HUES64 (cell line): ENCODE measurements around the gene TBC1D1.

ENCODE experiments used
- H3K27ac ChIP-seq: 2 replicates; pipeline ENCODE4 v1.7.0; 2013; ENCODE audit warnings: low read depth, low read length, inconsistent platforms
- H3K27me3 ChIP-seq: 2 replicates; pipeline ENCODE4 v1.6.1; 2013; ENCODE audit warnings: mild to moderate bottlenecking, low read length; ENCODE audit not compliant: insufficient read depth
- H3K36me3 ChIP-seq: 2 replicates; pipeline ENCODE4 v1.6.1; 2013; ENCODE audit warnings: mild to moderate bottlenecking, low read length; ENCODE audit not compliant: insufficient read depth
- H3K4me1 ChIP-seq: 2 replicates; pipeline ENCODE4 v1.6.1; 2013; ENCODE audit warnings: mild to moderate bottlenecking, low read length, moderate library complexity; ENCODE audit not compliant: insufficient read depth
- H3K4me3 ChIP-seq: 2 replicates; pipeline ENCODE4 v1.5.1; 2013; ENCODE audit warnings: mild to moderate bottlenecking, low read length, moderate library complexity
- H3K9ac ChIP-seq: 2 replicates; pipeline ENCODE4 v1.6.1; 2013; ENCODE audit warnings: mild to moderate bottlenecking, low read depth, low read length
- H3K9me3 ChIP-seq: 2 replicates; pipeline ENCODE4 v1.6.1; 2013; ENCODE audit warnings: low read depth, low read length; ENCODE audit not compliant: insufficient read depth
- WGBS: fragments of 150-250, 120-280 bp; methylation state at CpG from one replicate; pipeline ENCODE4 v1.1.7; 2013; ENCODE audit warnings: missing lambda C conversion rate; 5-methylcytosine and 5-hydroxymethylcytosine counted together

The TBC1D1 gene

DNA sequence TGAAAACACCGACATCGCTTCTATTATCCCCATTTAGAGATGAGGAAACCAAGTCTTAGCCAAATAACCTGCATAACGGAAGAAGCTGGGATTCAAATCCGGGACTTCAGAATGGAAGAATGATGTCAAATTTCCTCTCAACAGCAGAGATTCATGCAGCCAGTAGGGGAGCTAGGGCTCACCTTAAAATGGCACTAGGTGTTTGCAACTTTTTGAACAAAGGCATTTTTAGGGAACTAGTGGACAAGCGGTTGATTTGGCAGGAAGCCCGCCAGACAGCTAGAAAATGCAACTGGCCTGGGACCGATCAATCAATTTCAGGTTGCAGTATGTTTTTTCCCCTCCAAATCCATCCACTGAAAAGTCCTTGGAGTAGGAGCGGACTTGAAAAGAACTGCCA, 293.5 kb downstream of the TBC1D1 start:
- Histone ChIP-seq H3K27me3 (no peaks in the 10 kb centered on the region), H3K4me3 (no peak overlapping the region), H3K27ac (no peak overlapping the region), H3K4me1 (peaks cover 5% of the 10 kb centered on the region; the same call in 1 of the 2 replicates), H3K9me3 (peaks cover 16% of the 10 kb centered on the region), H3K9ac (no peak overlapping the region), H3K36me3 (no peaks in the 10 kb centered on the region)
- 94% methylated on average over 7 of the region's 8 CpGs for WGBS

DNA sequence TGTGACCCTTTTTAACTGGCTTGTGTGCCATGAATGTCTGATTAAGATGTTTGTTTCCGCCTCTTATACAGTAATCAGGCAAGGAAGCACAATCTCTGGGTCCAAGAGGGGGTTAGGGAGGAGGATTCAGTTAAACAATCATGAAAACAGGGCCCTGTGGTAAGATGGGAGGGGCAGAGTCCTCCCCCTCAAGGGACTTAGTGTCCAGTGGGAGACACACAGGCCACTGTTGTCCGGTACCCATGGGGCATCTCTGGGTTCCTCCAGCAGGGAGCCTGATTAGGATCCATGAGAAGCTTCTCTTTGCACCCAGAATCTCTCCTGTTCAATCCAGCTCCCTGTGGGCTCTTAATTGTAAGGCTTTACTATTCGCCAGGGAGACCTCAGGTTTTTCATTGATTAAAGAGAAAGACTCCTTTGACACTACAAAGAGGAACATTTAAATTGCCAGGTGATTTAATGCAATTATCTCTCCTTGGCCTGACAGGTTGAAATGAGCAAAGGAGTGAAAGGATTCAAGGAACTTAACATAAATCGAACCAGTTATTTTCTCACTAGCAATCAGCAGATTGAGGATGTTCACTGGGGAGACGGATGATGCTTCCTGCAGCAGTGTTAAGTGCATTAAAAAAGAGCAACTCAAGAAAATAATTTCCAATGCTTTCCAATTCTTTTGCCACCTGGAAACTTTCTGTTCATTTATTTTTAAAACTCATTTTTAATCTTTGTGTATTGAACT, 294.7 kb downstream of the TBC1D1 start:
- no peaks in the 10 kb centered on the region for H3K36me3 ChIP-seq
- H3K27ac ChIP-seq = no peak overlapping the region
- no peaks in the 10 kb centered on the region for H3K4me1 ChIP-seq
- peaks cover 15% of the 10 kb centered on the region for H3K9me3 ChIP-seq
- H3K9ac ChIP-seq = no peak overlapping the region
- no peak overlapping the region for H3K4me3 ChIP-seq
- no peaks in the 10 kb centered on the region for H3K27me3 ChIP-seq
- WGBS = 92% methylated on average over 5 of the region's 5 CpGs

DNA sequence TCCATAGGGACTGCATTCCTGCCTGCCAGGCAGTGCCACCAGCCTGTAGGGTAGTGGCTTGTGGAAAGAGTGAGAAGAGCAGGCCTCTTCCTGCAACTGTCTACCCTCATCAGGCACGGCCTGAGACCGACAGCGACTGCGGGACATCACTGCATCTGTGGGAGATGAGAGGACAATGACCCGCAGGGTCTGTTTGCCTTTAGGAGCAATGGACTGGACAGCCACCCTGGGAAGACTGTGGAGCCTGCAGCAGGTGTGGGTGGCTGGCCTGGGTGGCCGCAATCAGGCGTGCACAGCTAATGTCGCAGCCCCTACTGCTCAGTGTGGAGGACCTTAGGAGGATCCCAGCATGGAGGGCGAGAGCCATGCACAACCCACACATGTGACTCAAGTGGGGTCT, 297.3 kb downstream of the TBC1D1 start:
- Histone ChIP-seq H3K4me3 (no peak overlapping the region), H3K4me1 (no peaks in the 10 kb centered on the region), H3K9ac (no peak overlapping the region), H3K9me3 (no peaks in the 10 kb centered on the region), H3K36me3 (no peaks in the 10 kb centered on the region), H3K27ac (no peak overlapping the region), H3K27me3 (no peaks in the 10 kb centered on the region)
- 95% methylated on average over 9 of the region's 9 CpGs for WGBS

DNA sequence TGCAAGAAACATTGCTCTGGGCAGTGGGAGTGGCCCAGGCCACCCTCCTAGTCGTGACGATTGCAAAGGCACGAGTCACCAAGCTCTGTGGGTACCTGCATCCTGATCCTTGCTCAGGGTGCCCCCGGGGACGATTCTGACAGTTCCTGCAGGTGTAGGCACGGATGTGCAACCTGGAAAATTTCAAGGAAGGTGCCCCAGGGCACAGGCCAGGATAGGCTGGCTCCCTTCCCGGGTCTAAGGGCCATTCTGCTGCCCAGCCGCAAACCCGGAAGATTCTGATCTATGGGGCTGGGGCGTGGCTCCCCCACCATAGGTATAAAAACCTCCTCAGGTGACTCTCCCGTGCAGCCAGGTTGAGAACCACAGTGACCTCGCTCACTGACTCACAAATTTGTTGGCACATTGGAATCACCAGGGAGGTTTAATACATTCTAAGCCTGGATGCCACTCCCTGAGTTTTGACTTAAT, 297.8 kb downstream of the TBC1D1 start:
- Histone ChIP-seq H3K9me3 (no peaks in the 10 kb centered on the region), H3K9ac (no peak overlapping the region), H3K4me3 (no peak overlapping the region), H3K27me3 (no peaks in the 10 kb centered on the region), H3K27ac (no peak overlapping the region), H3K4me1 (no peaks in the 10 kb centered on the region), H3K36me3 (no peaks in the 10 kb centered on the region)
- 90% methylated on average over 12 of the region's 12 CpGs for WGBS
